SU-DHL-6 (cell line): ENCODE results near the gene TNXB.

Source experiments
- H2AFZ ChIP-seq: fragments of 200-600 bp; sonication (generic); 2 replicates; pipeline ENCODE4 v1.6.1; 2014; ENCODE audit warnings: low read depth, mild to moderate bottlenecking, moderate library complexity, mixed read lengths, antibody characterized with exemption, low read length; ENCODE audit not compliant: severe bottlenecking
- H3F3A ChIP-seq: fragments of 200-600 bp; shearing (Covaris generic); 2 replicates; pipeline ENCODE4 v1.6.0; 2016; ENCODE audit warnings: antibody characterized with exemption, mild to moderate bottlenecking; ENCODE audit not compliant: insufficient read depth
- H3K27ac ChIP-seq: fragments of 200-600 bp; sonication (generic); 2 replicates; pipeline ENCODE4 v1.5.1; 2016; ENCODE audit warnings: low read depth, mild to moderate bottlenecking, low read length, moderate library complexity, mixed read lengths
- H3K27me3 ChIP-seq: fragments of 200-600 bp; sonication (generic), shearing (Covaris generic); 2 replicates; pipeline ENCODE4 v1.6.0; 2014; ENCODE audit warnings: mild to moderate bottlenecking, low read length
- H3K36me3 ChIP-seq: fragments of 200-600 bp; sonication (generic); 2 replicates; pipeline ENCODE4 v1.6.1; 2014; ENCODE audit warnings: mild to moderate bottlenecking, low read length, mixed read lengths
- H3K4me2 ChIP-seq: fragments of 300-600, 200-600 bp; shearing (Covaris generic), sonication (generic); 2 replicates; pipeline ENCODE4 v1.6.0; 2014; ENCODE audit warnings: low read length, low read depth, mild to moderate bottlenecking; ENCODE audit not compliant: poor library complexity, severe bottlenecking
- H3K4me3 ChIP-seq: fragments of 200-600 bp; sonication (generic); 2 replicates; pipeline ENCODE4 v1.5.1; 2014; ENCODE audit warnings: antibody characterized with exemption, low read length, mild to moderate bottlenecking, mixed read lengths; ENCODE audit not compliant: insufficient read depth, poor library complexity, severe bottlenecking
- H3K79me2 ChIP-seq: fragments of 200-600 bp; sonication (generic); 2 replicates; pipeline ENCODE4 v1.6.1; 2014; ENCODE audit warnings: mild to moderate bottlenecking, low read length, moderate library complexity; ENCODE audit not compliant: insufficient read depth
- H3K9ac ChIP-seq: fragments of 200-600 bp; sonication (generic); 2 replicates; pipeline ENCODE4 v1.7.0; 2014; ENCODE audit warnings: mild to moderate bottlenecking, low read length
- H3K9me2 ChIP-seq: fragments of 200-600 bp; sonication (generic); replicated peaks from 2 replicates; pipeline ENCODE4 v1.6.1; 2014; ENCODE audit warnings: low read length; ENCODE audit not compliant: insufficient read depth
- H3K9me3 ChIP-seq: fragments of 200-600 bp; sonication (generic); 2 replicates; pipeline ENCODE4 v1.6.1; 2014; ENCODE audit warnings: low read length, mixed read lengths; ENCODE audit not compliant: insufficient read depth
- H4K20me1 ChIP-seq: fragments of 200-600 bp; sonication (generic); 2 replicates; pipeline ENCODE4 v1.6.1; 2014; ENCODE audit warnings: low read depth, mild to moderate bottlenecking, antibody characterized with exemption, low read length, moderate library complexity, mixed read lengths
- CTCF ChIP-seq: fragments of 200-600 bp; sonication (generic); IDR thresholded peaks from one replicate; pipeline ENCODE4 v1.5.1; 2017; ENCODE audit warnings: antibody characterized with exemption, mild to moderate bottlenecking, low read length, moderate library complexity; ENCODE audit not compliant: insufficient read depth, poor library complexity, severe bottlenecking
- EZH2phosphoT487 ChIP-seq: fragments of 200-600 bp; sonication (generic), shearing (Covaris generic); conservative IDR thresholded peaks from 2 replicates; pipeline ENCODE4 v1.6.1; 2018; ENCODE audit warnings: mild to moderate bottlenecking, antibody characterized with exemption, low read length, moderate library complexity, mixed read lengths

The TNXB gene

GRCh38 chr6:32092760-32093497, 16.2 kb downstream of the TNXB start:
- Histone ChIP-seq H2AFZ (no peak overlapping the region), H3K4me2 (no peak overlapping the region), H3K36me3 (no peaks in the 10 kb centered on the region), H3K4me3 (no peak overlapping the region), H3K9ac (no peak overlapping the region), H4K20me1 (no peaks in the 10 kb centered on the region), H3K9me3 (no peaks in the 10 kb centered on the region), H3K79me2 (no peaks in the 10 kb centered on the region), H3K27ac (no peak overlapping the region), H3K27me3 (no peaks in the 10 kb centered on the region), H3K9me2 (no peaks in the 10 kb centered on the region), H3F3A (no peaks in the 10 kb centered on the region)
- no peak for TF ChIP-seq CTCF
- no peak for TF ChIP-seq EZH2phosphoT487

DNA sequence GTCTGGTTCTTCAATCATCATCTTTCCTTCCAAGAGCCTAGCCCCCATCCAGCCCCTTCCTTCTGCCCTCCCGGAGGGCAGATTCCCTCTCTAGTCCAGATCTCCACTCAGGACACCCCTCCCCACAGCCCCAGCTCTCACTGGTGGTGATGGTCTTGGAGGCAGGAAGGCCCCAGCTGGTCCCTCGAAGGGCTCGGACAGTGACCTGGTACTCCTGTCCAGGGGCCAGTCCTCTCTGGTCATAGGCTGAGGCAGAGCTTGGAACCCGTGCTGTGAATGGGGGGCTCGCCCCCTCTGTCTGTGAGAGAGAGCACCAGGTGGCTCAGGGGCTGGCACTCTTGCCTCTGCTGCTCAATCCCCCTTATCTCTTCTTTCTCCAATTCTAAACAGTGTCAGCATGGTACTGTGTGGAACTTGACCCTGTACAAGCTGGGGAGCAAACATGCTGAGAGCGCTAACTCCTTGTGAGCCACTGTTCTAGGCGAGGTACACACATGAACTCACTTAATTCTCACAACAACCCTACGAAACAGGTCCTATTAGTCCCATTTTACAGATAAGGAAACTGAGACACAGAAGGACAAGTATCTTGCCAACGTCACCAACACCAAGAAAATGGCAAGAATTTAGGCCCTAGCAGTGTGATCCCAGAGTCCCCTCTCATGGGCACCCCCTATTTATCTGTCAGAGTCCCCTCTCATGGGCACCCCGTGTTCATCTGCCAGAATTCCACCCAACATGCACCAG, 19.9 kb downstream of the TNXB start:
- Histone ChIP-seq H3K36me3 (no peaks in the 10 kb centered on the region), H3K4me3 (no peak overlapping the region), H4K20me1 (no peaks in the 10 kb centered on the region), H3K9ac (no peak overlapping the region), H3K9me3 (no peaks in the 10 kb centered on the region), H3K27ac (no peak overlapping the region), H3K79me2 (no peaks in the 10 kb centered on the region), H2AFZ (no peak overlapping the region), H3K9me2 (no peaks in the 10 kb centered on the region), H3K27me3 (no peaks in the 10 kb centered on the region), H3K4me2 (no peak overlapping the region), H3F3A (no peaks in the 10 kb centered on the region)
- no peak for TF ChIP-seq EZH2phosphoT487
- no peak for TF ChIP-seq CTCF

DNA sequence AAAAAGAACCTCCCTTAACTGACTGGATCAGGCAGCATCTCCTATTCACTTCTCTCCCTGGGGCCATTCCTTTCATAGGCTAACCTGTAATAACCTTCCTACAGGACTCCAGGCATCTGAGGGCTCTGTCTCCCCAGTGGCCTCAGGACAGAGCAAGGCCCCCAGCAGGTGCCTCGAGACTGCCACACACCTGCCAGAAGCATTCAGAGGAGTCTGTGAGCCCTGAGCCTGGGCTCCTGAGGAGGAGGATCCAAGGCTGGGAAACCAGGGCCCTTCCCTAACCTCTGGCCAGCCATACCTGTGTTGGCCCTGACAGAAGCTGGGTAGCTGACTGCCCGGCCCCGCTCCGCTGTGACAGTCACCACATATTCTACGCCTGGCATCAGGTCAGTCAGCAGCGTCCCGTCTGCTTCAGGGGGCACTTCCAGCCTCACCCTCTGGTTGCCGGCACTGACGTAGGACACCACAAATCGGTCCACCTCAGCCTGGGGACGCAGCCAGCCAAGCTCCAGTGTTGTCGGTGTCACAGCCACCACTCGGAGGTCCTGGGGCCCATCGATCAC, 20.6 kb downstream of the TNXB start:
- no peak overlapping the region for H3K27ac ChIP-seq
- H3F3A ChIP-seq = no peaks in the 10 kb centered on the region
- H3K9ac ChIP-seq = no peak overlapping the region
- no peaks in the 10 kb centered on the region for H3K79me2 ChIP-seq
- H3K27me3 ChIP-seq = no peaks in the 10 kb centered on the region
- no peak for TF ChIP-seq EZH2phosphoT487
- TF ChIP-seq CTCF = no peak
- no peak overlapping the region for H3K4me3 ChIP-seq
- H2AFZ ChIP-seq = no peak overlapping the region
- H3K9me3 ChIP-seq = no peaks in the 10 kb centered on the region
- H3K4me2 ChIP-seq = no peak overlapping the region
- no peaks in the 10 kb centered on the region for H4K20me1 ChIP-seq
- no peaks in the 10 kb centered on the region for H3K9me2 ChIP-seq
- no peaks in the 10 kb centered on the region for H3K36me3 ChIP-seq
